ENCODE measurements around the gene CDH16. TPM values are rescaled to one million over a fixed set of nuclear protein-coding genes. Genes with fewer than 3 reads are reported as not detected.

The CDH16 gene
- total RNA-seq, 4 donors from 2014 or later = 0.20 to 2.4 (median 1.8) TPM; not detected in 1

GRCh38 chr16:66881560-66881959 lies 37.1 kb downstream of the CDH16 start:
- H3K27me3 ChIP-seq = no peaks in the 10 kb centered on the region
- no peak overlapping the region for H3K27ac ChIP-seq
- no peaks in the 10 kb centered on the region for H3K9me3 ChIP-seq
- in situ Hi-C loops (cut with MboI; ENCODE audit: low pct_ligation_motif_present in 1 of 4, low pct_unique_long_range_greater_than_20kb in 1 of 4, low sequenced_read_pairs in 3 of 4) (no loop called here), intact Hi-C loops (cut with DNase I; ENCODE audit: low total_unique reads) (no loop called here)
- TF ChIP-seq POLR2AphosphoS5 (IDR thresholded peaks at IDR 0.05) = no peak
- no peak for TF ChIP-seq POLR2A (IDR thresholded peaks at IDR 0.05)
- TF ChIP-seq EP300 (IDR thresholded peaks at IDR 0.05; ENCODE audit: low read depth) = no peak
- TF ChIP-seq, protein P1, sequence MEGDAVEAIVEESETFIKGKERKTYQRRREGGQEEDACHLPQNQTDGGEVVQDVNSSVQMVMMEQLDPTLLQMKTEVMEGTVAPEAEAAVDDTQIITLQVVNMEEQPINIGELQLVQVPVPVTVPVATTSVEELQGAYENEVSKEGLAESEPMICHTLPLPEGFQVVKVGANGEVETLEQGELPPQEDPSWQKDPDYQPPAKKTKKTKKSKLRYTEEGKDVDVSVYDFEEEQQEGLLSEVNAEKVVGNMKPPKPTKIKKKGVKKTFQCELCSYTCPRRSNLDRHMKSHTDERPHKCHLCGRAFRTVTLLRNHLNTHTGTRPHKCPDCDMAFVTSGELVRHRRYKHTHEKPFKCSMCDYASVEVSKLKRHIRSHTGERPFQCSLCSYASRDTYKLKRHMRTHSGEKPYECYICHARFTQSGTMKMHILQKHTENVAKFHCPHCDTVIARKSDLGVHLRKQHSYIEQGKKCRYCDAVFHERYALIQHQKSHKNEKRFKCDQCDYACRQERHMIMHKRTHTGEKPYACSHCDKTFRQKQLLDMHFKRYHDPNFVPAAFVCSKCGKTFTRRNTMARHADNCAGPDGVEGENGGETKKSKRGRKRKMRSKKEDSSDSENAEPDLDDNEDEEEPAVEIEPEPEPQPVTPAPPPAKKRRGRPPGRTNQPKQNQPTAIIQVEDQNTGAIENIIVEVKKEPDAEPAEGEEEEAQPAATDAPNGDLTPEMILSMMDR (IDR thresholded peaks at IDR 0.05) = no peak
- DNase-seq = no peak
- peaks cover 8 to 25% (median 9%) of the 10 kb centered on the region in 4 donors for H3K4me1 ChIP-seq
- H3K4me3 ChIP-seq = peak overlapping the region in 2 of 4 donors; percentile 61 to 70
- WGBS, 2 donors (ENCODE audit: low coverage in 1 of 2) = 75% methylated on average over 2 of the region's 2 CpGs; no CpG with 5 or more reads in 1 of the 2 donors
- H3K36me3 ChIP-seq = peaks cover 0 to 5% (median 1%) of the 10 kb centered on the region in 4 donors

GRCh38 chr16:66881014-66881417 lies 37.7 kb downstream of the CDH16 start:
- Histone ChIP-seq H3K4me3 (peak overlapping the region; percentile 48 to 70 (median 66)), H3K27me3 (no peaks in the 10 kb centered on the region), H3K27ac (peak overlapping the region; percentile 63 to 79 (median 70)), H3K36me3 (peaks cover 0 to 5% (median 0%) of the 10 kb centered on the region in 4 donors), H3K9me3 (no peaks in the 10 kb centered on the region), H3K4me1 (peaks cover 8 to 25% (median 9%) of the 10 kb centered on the region in 4 donors)
- no peak for TF ChIP-seq EP300 (IDR thresholded peaks at IDR 0.05; ENCODE audit: low read depth)
- TF ChIP-seq POLR2AphosphoS5 (IDR thresholded peaks at IDR 0.05) = no peak
- TF ChIP-seq, protein P1 (IDR thresholded peaks at IDR 0.05) = no peak
- TF ChIP-seq POLR2A (IDR thresholded peaks at IDR 0.05) = no peak
- intact Hi-C loops (cut with DNase I; ENCODE audit: low total_unique reads) = no loop called here
- DNase-seq = no peak
- 0 to 4% methylated on average over 4 to 15 of the region's 23 CpGs for WGBS, 2 donors (ENCODE audit: low coverage in 1 of 2)
- in situ Hi-C loops (cut with MboI; ENCODE audit: low pct_ligation_motif_present in 1 of 4, low pct_unique_long_range_greater_than_20kb in 1 of 4, low sequenced_read_pairs in 3 of 4) = no loop called here

- peak; percentile 96 for DNase-seq
- intact Hi-C loops (cut with DNase I; ENCODE audit: low total_unique reads) (no loop called here), in situ Hi-C loops (cut with MboI; ENCODE audit: low pct_ligation_motif_present in 1 of 4, low pct_unique_long_range_greater_than_20kb in 1 of 4, low sequenced_read_pairs in 3 of 4) (no loop called here)
- H3K27ac ChIP-seq = peak within 1 kb of the TSS; percentile 63 to 79 (median 70)
- peaks cover 0 to 5% (median 0%) of the 10 kb centered on the region in 4 donors for H3K36me3 ChIP-seq
- H3K27me3 ChIP-seq = no peaks in the 10 kb centered on the region
- WGBS, 2 donors (ENCODE audit: low coverage in 1 of 2) = 1% methylated on average over 23 of the region's 58 CpGs; no CpG with 5 or more reads in 1 of the 2 donors
- H3K9me3 ChIP-seq = no peaks in the 10 kb centered on the region
- H3K4me3 ChIP-seq = peak within 1 kb of the TSS; percentile 48 to 70 (median 66)
- H3K4me1 ChIP-seq = peaks cover 8 to 25% (median 9%) of the 10 kb centered on the region in 4 donors
- TF ChIP-seq POLR2A (IDR thresholded peaks at IDR 0.05) (peak; percentile 71), EP300 (IDR thresholded peaks at IDR 0.05; ENCODE audit: low read depth) (no peak), POLR2AphosphoS5 (IDR thresholded peaks at IDR 0.05) (peak; percentile 64 to 77 (median 77))
- TF ChIP-seq, protein P1 (IDR thresholded peaks at IDR 0.05) = no peak
Observed at GRCh38 chr16:66880288-66881013, 38.2 kb downstream of the CDH16 start, which contains the start of gene PDP2. Gene PDP2 (plus strand): TSS chr16:66880515. CDS start chr16:66884285, 3,770 bp downstream.

GRCh38 chr16:66878067-66878466 lies 40.6 kb downstream of the CDH16 start:
- in situ Hi-C loops (cut with MboI; ENCODE audit: low pct_ligation_motif_present in 1 of 4, low pct_unique_long_range_greater_than_20kb in 1 of 4, low sequenced_read_pairs in 3 of 4) = no loop called here
- no peak for DNase-seq
- intact Hi-C loops (cut with DNase I; ENCODE audit: low total_unique reads) = no loop called here
- Histone ChIP-seq H3K4me1 (peaks cover 9 to 32% (median 14%) of the 10 kb centered on the region in 4 donors), H3K36me3 (no peaks in the 10 kb centered on the region), H3K9me3 (no peaks in the 10 kb centered on the region), H3K4me3 (no peak overlapping the region), H3K27ac (peak overlapping the region in 1 of 4 donors; percentile 15), H3K27me3 (no peaks in the 10 kb centered on the region)
- 54 to 60% methylated on average over 2 to 5 of the region's 5 CpGs for WGBS, 2 donors (ENCODE audit: low coverage in 1 of 2)
- TF ChIP-seq POLR2A (IDR thresholded peaks at IDR 0.05) = no peak
- no peak for TF ChIP-seq EP300 (IDR thresholded peaks at IDR 0.05; ENCODE audit: low read depth)
- no peak for TF ChIP-seq POLR2AphosphoS5 (IDR thresholded peaks at IDR 0.05)
- TF ChIP-seq, protein P1 (IDR thresholded peaks at IDR 0.05) = no peak
